Mucosa of descending colon (tissue), 3 donors: ENCODE data around the gene YBX2. TPM values are rescaled to one million over a fixed set of nuclear protein-coding genes. Genes with fewer than 3 reads are reported as not detected.
"Not testable (repeated sequence)": the region's sequence is repeated elsewhere in the genome, so short reads cannot be mapped to it uniquely, and the experiment has no call there.

ENCODE experiments used
- ATAC-seq: fragments of 200-7000 bp; cut with Tn5 transposase; one replicate; pipeline ENCODE4 v1.9.1; 2020; ENCODE audit warnings: mild to moderate bottlenecking, moderate library complexity
- DNase-seq, 3 donors: peaks; one replicate each; pipeline ENCODE4 v3.0.0-alpha.2; 2020
- H3K36me3 ChIP-seq: fragments of 200-600 bp; one replicate; pipeline ENCODE4 v1.8.0; 2021; ENCODE audit warnings: low read depth, mild to moderate bottlenecking
- H3K4me1 ChIP-seq: fragments of 200-600 bp; one replicate; pipeline ENCODE4 v1.8.0; 2021; ENCODE audit warnings: low read depth, mild to moderate bottlenecking
- H3K4me3 ChIP-seq: fragments of 200-600 bp; one replicate; pipeline ENCODE4 v1.8.0; 2021; ENCODE audit warnings: mild to moderate bottlenecking
- H3K9me3 ChIP-seq: fragments of 200-600 bp; one replicate; pipeline ENCODE4 v1.8.0; 2021; ENCODE audit warnings: mild to moderate bottlenecking
- CTCF ChIP-seq: fragments of 200-600 bp; IDR thresholded peaks from one replicate; pipeline ENCODE4 v1.8.0; 2022; ENCODE audit warnings: antibody characterized with exemption, mild to moderate bottlenecking
- intact Hi-C, 2 donors: fragments of 100-400 bp; cut with DNase I in 1 of 2; cut with micrococcal nuclease in 1 of 2; formaldehyde crosslinking; loops; one replicate each; pipeline versions ENCODE4 v1.11.0 to v1.11.1; 2022; cut with DNase I, micrococcal nuclease
- long read RNA-seq, 2 donors: library from polyadenylated mRNA; unstranded; transcript quantifications; one replicate each; pipeline ENCODE4 v2.0.0, GENCODE V29; 2019 to 2021
- total RNA-seq, 3 donors: library from RNA; stranded (reverse); fragmentation: NEBNext Ultra II Directional in 2 of 3; extraction: Animal tissue kit (Norgen Biotek cat#: 25700) in 2 of 3; gene quantifications; one replicate each; pipeline versions ENCODE4 v1.2.1 to v1.2.4, GENCODE V29; 2021 to 2023
- donor health status: DM: no; HTN: no; CAD: no; lungs with moderate emphysema.
- donor health status: DM: no; HTN: no; CAD: no.
- donor health status: DM: no; HTN: yes; CAD: no.

YBX2 gene
- 10 to 100 TPM; 17.9 to 71.4 (median 37.8) TPM for total RNA-seq
- long read RNA-seq, donor 1, full-length matches to known transcripts: 9 of 14 reads
- long read RNA-seq, donor 1, partial matches to known transcripts: 2 of 14 reads
- long read RNA-seq, donor 1, other reads (novel, unspliced or antisense): 3 of 14 reads
- long read RNA-seq, donor 2, partial matches to known transcripts: 1 of 1 reads
- long read RNA-seq, donor 2, other reads (novel, unspliced or antisense): 0 of 1 reads

GRCh38 chr17:7294614-7295153, at the start of gene YBX2:
Gene YBX2 (minus strand): TSS chr17:7294639. CDS start chr17:7294500, 139 bp downstream.
- Histone ChIP-seq H3K4me1 (peaks cover 23% of the 10 kb centered on the region), H3K36me3 (no peaks in the 10 kb centered on the region), H3K4me3 (no peak within 1 kb of the TSS), H3K9me3 (no peaks in the 10 kb centered on the region)
- DNase-seq (peak; percentile 95 to 97 (median 95)), ATAC-seq (peak; percentile 87)
- intact Hi-C loops: no loop called here
- TF ChIP-seq CTCF: no peak

- ATAC-seq: no peak
- no peak for TF ChIP-seq CTCF
- DNase-seq: no peak
- Histone ChIP-seq H3K4me1 (no peaks in the 10 kb centered on the region), H3K9me3 (no peaks in the 10 kb centered on the region), H3K36me3 (no peaks in the 10 kb centered on the region), H3K4me3 (no peak overlapping the region)
- intact Hi-C loops: loop anchor here in 1 of 2 donors (10.0 kb wide), 1 partner anchor 68 kb away; no protein-coding TSS in a partner anchor
These were observed 48.8 kb upstream of the YBX2 start for GRCh38 chr17:7343250-7343649.

GRCh38 chr17:7341842-7342241, 47.4 kb upstream of the YBX2 start:
- Histone ChIP-seq H3K4me3 (no peak overlapping the region), H3K4me1 (no peaks in the 10 kb centered on the region), H3K36me3 (no peaks in the 10 kb centered on the region), H3K9me3 (no peaks in the 10 kb centered on the region)
- no peak for TF ChIP-seq CTCF
- DNase-seq: no peak
- no peak for ATAC-seq
- intact Hi-C loops: loop anchor here in 1 of 2 donors (10.0 kb wide), 1 partner anchor 67 kb away; no protein-coding TSS in a partner anchor

DNA sequence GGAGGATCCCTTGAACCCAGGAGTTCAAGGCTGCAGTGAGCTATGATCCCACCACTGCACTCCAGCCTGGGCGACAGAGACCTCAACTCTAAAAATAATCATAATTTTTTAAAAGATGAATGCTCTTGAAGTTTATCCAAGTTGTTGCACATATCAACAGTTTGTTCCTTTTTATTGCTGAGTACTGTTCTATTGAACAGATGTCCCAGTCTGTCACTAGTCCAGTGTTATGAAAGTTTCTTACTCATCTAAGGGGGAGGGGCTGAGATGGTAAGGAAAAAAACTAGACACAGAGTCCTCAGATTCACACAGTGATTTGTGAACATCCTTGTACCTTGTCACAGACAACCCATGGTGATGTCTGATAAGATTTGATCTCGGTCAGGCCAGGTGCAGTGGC, 45.7 kb upstream of the YBX2 start:
- ATAC-seq (no peak), DNase-seq (no peak)
- TF ChIP-seq CTCF: no peak
- H3K36me3 ChIP-seq: no peaks in the 10 kb centered on the region
- H3K9me3 ChIP-seq: no peaks in the 10 kb centered on the region
- H3K4me3 ChIP-seq: no peak overlapping the region
- no peaks in the 10 kb centered on the region for H3K4me1 ChIP-seq
- intact Hi-C loops: loop anchor here in 1 of 2 donors (10.0 kb wide), 1 partner anchor 65 kb away; no protein-coding TSS in a partner anchor

GRCh38 chr17:7337600-7337999, 43.2 kb upstream of the YBX2 start:
- H3K4me1 ChIP-seq, H3K9me3 ChIP-seq, ATAC-seq, DNase-seq, H3K4me3 ChIP-seq, intact Hi-C loops, H3K36me3 ChIP-seq: not testable (repeated sequence)
